Stimulated activated CD8-positive, alpha-beta memory T cell treated with anti-CD3 and anti-CD28 coated beads, Interleukin-12 subunit alpha, Interleukin-12 subunit beta, amount 100 ng/mL, for 1 hour (primary cell): ENCODE measurements around the gene EP400.
"Not testable (repeated sequence)": the region's sequence is repeated elsewhere in the genome, so short reads cannot be mapped to it uniquely, and the experiment has no call there.

Experiments used
- DNase-seq: peaks from one replicate; pipeline ENCODE4 v3.0.0-alpha.2; 2020; ENCODE audit warnings: low read depth

EP400 gene

GRCh38 chr12:132045751-132046150 is 96.0 kb downstream of the EP400 start:
- no peak for DNase-seq

- no peak for DNase-seq
These were observed 96.8 kb downstream of the EP400 start for GRCh38 chr12:132046561-132046960.

- not testable (repeated sequence) for DNase-seq
These were observed 97.9 kb downstream of the EP400 start for GRCh38 chr12:132047630-132048029.

- DNase-seq: no peak
These were observed 99.7 kb downstream of the EP400 start for GRCh38 chr12:132049442-132049841.

GRCh38 chr12:132049876-132050275 is 100.1 kb downstream of the EP400 start:
- DNase-seq: no peak

GRCh38 chr12:132051718-132052117 is 102.0 kb downstream of the EP400 start:
- DNase-seq: not testable (repeated sequence)

- DNase-seq: no peak
These were observed 102.6 kb downstream of the EP400 start for GRCh38 chr12:132052196-132052932.

- DNase-seq: no peak
These were observed 103.9 kb downstream of the EP400 start for GRCh38 chr12:132053338-132054330.

- no peak for DNase-seq
These were observed 105.2 kb downstream of the EP400 start for GRCh38 chr12:132054983-132055382.

GRCh38 chr12:132055535-132056096 is 105.9 kb downstream of the EP400 start:
- no peak for DNase-seq

- DNase-seq: no peak
These were observed 106.6 kb downstream of the EP400 start for GRCh38 chr12:132056320-132056719.

GRCh38 chr12:132056951-132057350 is 107.2 kb downstream of the EP400 start:
- no peak for DNase-seq

GRCh38 chr12:132057691-132058090 is 107.9 kb downstream of the EP400 start:
- DNase-seq: no peak

GRCh38 chr12:132061197-132061596 is 111.5 kb downstream of the EP400 start:
- DNase-seq: no peak

- DNase-seq: no peak
These were observed 112.1 kb downstream of the EP400 start for GRCh38 chr12:132061641-132062430.

GRCh38 chr12:132062481-132062880 is 112.7 kb downstream of the EP400 start:
- DNase-seq: no peak

- no peak for DNase-seq
These were observed 113.7 kb downstream of the EP400 start for GRCh38 chr12:132063491-132063890.

GRCh38 chr12:132064631-132065030 is 114.9 kb downstream of the EP400 start:
- no peak for DNase-seq

GRCh38 chr12:132065203-132065602 is 115.5 kb downstream of the EP400 start:
- DNase-seq: no peak

- DNase-seq: no peak
These were observed 116.0 kb downstream of the EP400 start for GRCh38 chr12:132065609-132066344.

GRCh38 chr12:132066345-132066685 is 116.6 kb downstream of the EP400 start:
- no peak for DNase-seq
